HuH-7 (cell line): Measurements from ENCODE around the gene STRADA.

Experiments used
- DNase-seq: peaks from one replicate; pipeline ENCODE4 v3.0.0; 2011; ENCODE audit warnings: low spot score

The STRADA gene

DNA sequence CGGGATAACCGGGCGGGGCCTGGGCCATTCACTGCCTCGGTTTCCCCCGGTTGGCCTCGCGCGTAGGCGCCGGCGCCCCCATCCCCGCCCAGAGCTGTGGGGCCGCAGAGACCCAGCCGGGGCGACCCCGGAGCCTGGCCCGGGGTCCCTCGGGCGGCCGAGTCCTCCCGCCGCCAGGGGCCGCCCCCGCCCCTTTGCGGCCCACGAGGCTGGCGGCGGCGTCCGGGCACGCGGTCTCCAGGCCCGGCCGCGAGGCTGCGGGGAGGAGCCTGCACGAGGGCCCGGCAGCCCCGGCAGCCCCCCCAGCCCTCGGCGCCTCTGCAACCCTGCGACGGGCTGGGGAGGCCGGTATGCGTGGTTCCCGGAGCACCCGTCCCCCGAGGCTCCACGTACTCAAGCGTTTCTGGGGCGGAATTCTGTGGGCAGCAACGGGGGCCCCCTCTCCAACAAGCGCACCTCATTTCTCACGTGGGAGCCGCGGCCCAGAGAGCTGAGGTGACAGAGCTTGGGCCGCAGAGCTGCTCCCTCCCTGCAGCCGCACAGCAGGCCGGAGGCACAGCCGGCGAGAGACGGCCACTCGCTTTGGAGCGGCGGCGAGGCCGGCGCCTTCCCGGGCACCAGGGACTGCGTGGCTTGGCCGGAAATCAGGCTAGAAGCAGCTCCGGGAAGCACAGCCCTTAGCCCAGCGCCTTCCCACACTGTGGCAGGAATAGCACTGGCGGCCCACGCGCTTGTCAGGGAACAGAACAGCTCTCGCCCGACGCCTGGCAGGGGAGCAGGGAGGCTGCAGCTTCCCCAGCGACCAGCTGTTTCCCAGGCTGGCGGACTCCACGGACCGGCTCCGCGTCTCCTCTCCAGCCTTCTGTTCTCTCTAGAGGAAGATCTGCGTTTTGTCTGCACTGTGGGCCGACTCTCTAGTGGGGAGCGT is 40.8 kb downstream of the STRADA start:
- no peak for DNase-seq

DNA sequence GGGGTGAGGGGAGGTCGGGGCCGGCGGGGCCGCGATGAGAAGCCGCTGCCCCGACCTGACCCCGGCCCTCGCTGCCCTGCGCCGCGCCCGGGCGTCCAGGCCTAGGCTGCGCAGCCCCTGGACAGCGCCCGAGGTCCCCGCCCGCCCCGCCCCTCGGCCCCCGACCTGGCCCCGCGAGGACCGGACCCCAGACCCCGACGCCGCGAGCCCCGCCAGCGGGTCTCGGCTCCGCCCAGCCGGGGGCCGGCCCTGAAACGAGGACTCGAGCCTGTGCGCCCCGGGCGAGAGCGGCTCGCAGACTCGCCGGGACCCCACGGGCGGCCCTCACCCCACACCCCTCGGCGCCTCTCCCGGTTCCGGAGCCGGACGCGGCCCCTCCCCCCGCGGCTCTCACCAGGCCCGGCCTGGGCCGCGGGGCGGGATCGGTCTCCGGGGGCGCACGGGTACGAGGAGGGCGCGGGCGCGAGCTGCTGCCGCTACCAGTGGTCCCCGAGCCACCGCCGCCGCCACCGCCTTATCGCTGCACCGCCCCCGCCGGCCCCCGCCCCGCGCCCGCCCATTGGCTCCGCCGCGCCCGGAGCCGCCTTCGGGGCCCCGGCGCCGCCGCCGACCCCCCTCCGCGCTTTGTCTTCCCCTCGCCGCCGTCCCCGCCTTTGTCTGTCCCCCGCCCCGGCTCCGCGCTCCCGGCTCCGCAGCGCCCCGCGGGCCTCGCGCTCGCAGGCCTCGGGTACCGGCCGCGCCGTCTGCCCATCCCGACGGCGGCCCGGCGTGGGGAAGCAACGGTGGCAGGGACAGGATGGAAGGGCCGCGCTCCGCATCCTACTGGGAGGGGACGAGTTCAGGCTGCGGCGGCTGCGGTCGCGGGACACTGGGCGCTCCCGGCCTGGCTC is 41.7 kb downstream of the STRADA start, which contains the start of gene LIMD2:
Gene LIMD2 (minus strand): TSS at position 488 of the 890 bp plus-strand sequence. CDS start 827 bp downstream, outside the sequence.
- DNase-seq, result peak; percentile 72

DNA sequence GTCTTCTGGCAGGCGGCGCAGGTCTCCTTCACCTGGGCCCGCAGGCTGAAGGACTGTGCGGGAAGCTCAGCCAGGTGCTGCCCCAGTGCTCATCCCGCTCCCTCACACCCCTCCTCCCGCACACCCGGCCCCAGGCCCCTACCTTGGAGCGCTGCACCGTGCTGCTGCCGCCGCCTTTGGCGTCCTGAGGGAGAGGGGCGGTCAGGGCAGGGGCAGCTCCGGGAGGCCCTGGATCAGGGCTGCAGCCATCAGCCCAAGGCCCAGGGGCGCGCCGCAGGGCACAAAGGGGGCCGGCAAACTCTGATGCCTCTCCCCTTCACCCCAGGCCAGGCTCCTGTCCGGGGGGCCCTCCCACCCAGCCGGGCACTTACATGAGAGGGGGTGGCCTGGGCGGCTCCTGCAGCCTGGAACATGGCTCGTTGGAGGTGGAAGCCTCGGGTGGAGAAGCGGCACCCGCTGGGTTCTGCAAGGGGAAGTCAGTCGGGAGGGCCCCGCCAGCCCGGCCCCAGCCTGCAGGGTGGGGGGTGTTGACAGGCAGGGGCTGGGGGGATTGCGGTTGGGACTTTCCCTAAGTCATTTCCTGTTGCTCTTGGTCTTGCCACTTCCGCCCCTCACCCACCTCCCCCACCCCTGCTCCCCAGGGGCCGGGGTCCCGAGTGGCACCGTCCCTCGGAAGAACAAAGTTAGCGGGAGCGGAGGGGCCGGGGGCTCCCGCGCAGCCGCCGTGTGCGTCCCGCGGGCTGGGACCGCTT is 42.5 kb downstream of the STRADA start:
- DNase-seq, result peak; percentile 69

DNA sequence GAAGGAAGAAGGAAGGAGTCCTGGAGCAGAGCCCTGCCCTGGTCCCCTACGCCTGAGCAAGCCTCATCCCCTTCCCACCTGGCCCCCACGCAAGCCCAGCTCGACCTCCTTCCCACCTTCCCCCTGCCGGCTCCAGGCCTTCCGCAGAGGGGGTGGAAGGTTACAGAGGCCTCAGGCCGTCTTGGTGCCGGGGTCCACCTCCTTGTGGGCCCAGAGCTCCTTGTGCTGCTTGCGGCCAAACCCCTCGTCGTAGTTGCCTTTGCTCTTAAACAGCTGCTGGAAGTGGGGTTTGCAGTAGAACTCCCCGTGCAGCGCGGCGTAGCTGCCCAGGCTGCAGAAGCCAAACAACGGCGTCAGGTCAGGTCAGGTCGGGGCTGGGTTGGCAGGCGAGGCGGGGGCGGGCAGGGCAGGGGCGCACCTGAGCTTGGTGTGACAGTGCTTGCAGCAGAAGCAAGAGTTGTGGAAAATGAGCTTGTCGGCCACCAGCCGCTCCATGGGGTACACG is 43.2 kb downstream of the STRADA start:
- no peak for DNase-seq

DNA sequence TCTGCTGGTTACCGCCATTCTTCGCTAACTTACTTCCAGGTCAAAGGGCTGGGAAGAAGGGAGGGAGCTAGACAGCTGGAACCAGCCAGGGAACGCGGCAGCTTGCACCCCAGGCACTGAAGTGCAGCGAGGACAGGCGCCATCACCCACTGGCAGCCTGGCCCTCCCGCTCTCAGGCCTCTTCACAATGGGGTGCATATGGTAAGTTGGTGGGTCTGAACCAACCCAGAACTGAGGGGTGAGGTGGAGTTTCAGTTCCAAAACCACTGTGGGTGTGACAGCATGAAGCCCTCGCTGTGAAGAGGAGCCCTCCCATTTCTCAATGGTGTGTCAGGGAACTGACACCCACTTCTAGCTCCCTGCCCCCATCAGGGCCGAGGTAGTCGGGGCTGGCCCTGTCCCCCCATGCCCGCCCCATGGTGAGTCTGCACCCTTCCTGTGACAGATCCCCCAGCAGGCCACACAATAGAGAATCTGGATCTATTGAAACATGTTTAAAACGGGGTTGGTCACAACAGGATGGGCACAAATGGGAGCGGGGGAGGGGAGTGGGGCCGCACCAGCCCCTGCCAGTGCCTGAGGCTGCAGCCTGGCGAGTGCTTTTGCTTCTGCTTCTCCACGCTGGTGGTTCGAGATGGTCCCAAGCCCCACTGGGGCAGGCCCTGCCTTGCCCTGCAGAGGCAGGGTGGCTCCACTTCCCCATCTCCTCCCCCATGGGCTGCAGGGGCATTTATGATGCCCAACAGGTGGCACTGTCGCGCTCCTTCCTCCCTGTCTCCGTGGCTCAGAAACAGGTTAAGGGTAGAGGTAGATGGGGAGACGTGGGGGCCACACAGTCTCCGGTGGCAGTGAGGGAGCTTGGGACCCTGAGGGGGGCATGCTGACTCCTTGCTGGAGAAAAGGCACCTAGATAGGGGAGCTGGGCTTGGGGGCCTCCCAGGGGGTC is 44.0 kb downstream of the STRADA start:
- DNase-seq, result peak; percentile 85

DNA sequence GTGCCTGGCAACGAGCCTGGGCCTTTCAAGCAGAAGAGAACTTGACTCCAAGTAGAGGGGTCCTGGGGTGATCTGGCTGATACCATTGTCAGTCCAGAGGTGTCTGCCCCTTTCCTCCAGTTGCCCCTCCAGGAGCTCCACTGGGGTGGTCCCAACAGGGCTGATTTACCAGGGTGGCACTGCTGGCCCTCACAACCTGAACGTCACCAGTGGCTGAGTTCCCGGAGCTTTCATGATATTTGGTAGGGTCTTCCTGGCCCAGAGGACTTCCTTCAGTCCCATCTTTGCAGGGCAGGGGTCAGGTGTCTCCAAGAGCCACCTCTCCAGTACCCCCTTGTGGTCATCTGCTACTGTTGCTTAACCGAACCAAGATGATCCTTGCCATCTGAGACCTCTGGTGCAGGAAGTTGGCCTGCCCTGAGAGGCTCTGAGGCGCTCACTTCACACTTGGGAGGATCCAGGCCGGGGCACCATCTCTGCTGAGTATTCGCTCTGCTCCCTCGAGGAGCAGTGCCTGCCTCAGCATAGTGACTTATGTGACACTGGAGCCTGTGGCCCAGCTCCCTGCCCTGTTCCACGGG is 45.1 kb downstream of the STRADA start:
- DNase-seq, result peak; percentile 73

DNA sequence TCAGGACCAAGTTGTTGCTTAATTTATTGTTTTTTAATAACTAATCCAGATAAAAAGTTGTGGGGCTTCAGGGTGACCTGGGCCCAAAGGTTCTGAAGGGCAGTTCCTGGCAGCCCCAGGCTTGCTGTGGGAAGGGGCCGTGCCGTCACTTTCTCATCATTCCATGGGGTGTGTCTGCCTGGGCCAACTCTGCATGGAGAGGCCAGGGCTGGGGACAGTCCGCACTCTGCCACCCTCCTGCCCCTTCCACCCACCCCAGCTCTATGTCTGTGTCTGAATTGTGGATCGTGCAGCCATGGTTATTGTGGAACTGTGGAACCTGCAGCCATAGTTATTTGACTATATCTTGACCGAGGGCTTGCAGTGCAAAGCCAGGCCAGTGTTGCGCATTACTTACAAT is 45.7 kb downstream of the STRADA start:
- no peak for DNase-seq

DNA sequence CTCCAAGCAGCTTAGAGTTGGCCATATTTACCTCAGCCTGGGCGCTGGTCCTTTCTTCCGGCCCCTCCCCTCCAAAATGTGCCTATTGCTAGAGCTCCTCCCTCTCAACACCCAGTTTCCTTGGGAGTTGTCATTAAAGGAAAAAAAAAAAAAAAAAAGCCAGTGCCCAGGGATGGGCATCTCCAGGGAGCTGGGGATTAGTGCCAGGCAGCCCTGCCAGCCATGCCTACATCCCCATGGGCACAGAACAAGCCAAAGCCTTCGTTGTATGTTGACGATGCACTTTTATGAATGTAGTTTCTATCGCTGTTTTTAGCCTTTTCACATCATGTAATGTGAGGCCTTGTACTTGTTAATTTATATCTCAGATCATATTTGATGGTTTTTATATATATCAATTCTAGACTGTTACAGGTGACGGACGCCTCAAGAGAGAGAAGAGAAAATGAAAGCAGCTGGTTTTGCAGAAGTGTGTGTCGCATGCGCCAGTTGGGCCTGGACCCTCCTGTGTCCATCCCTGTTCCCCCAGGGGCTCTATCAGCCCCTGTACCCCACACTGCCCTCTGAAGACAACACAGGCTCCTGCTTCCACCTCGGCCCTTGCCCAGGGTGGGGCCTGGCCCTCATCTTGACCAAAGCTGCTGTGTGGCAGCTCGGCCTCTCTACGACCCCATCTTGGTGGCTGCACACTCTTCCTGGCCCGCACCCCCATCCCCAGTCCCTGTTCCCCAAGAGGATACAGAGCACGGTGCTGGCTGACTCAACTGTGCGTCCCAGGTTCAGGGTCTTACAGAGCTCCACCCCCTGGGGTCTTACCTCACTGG is 46.4 kb downstream of the STRADA start:
- DNase-seq, result no peak

DNA sequence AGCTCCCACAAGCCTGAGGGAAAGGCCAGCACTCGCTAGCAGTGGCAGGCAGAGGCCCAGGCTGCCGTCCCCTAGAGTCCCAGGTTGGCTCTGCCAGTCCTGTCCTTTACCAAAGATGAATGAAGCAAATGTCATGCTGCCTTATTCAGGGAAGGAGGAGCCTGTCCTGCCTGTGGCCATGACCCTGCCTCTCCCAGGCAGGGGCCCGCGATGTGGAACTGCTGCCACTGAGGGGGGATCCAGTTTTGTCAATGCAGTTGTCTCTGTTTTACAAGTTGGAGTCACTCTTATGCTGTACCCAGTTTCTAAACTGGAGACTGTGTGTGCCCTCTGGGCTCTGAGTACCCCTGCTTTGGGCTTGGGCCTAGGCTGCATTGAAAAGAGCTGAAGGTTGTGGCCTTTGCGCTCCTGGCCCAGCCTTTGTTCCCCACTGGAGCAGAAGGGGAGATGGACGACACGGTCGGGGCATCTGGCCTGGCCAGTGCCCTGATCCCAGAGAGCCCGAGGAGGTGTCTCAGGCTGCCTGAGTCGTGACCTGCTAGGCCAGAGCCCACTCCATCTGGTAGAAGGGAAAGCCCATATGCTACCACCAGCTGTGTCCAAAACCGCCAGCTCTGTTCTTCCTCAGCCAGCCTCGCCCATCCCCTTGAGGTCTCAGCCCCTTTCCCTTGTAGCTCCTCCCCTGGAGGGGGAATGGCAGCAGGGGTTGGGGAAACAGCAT is 47.2 kb downstream of the STRADA start:
- no peak for DNase-seq

DNA sequence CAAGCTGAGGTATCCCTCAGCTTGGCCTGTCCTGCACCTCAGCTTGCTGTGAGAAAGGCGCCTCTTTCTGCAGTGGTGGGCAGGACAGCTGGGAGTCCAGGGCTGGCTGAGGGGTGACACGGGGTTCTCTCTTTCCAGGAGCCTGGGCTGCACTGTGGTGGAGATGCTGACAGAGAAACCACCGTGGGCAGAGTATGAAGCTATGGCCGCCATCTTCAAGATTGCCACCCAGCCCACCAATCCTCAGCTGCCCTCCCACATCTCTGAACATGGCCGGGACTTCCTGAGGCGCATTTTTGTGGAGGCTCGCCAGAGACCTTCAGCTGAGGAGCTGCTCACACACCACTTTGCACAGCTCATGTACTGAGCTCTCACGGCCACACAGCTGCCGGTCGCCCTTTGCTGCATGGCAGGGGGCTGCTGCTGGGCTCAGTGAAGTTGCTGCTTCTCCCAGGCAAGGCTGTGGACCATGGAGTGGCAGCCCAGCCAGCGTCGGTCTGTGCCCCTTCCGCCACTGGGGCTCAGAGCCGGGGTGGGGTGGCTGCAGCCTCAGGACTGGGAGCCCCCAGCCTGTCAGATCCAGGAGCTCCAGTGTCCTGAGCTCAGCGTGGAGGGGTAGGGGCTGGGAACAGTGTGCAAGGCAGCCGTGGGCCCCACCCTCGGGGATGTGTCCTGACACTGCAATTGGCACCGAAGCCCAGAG is 48.0 kb downstream of the STRADA start:
- DNase-seq, result no peak

DNA sequence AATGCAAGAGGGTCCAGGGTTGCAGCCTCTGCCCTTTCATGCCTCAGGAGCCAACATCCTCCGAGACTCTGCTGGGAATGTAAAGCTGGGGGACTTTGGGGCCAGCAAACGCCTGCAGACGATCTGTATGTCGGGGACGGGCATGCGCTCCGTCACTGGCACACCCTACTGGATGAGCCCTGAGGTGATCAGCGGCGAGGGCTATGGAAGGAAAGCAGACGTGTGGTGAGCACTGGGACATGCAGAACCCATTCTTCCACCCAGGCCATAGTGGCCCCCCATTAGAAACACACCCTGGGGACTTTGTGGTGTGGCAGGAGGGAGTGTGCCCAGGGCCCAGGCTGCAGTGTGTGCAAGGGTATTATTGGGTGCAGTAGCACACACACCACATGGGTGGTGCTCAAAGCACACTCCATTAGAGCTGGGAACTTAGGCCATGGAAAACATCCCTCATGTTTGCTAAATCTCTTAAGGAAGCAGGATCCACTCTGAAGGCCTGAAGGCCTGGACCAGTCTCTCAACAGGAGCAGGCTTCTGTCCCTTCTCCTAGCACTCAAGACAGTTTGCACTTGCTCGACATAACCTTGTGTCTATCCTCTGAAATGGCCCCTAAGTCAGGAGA is 49.3 kb downstream of the STRADA start:
- no peak for DNase-seq

DNA sequence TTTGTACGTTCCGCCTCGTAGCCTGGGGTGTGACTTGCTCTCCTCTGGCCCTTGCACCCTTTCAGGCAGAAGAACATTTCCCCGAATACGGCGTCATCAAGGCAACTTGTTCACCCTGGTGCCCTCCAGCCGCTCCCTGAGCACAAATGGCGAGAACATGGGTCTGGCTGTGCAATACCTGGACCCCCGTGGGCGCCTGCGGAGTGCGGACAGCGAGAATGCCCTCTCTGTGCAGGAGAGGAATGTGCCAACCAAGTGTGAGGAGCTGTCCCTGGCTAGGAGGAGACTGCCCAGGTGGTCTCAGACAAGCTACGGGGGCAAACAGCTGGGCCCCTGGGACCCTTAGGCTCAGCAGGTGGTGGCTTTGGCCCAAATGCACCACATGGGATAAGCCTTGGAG is 52.1 kb downstream of the STRADA start:
- DNase-seq, result no peak

DNA sequence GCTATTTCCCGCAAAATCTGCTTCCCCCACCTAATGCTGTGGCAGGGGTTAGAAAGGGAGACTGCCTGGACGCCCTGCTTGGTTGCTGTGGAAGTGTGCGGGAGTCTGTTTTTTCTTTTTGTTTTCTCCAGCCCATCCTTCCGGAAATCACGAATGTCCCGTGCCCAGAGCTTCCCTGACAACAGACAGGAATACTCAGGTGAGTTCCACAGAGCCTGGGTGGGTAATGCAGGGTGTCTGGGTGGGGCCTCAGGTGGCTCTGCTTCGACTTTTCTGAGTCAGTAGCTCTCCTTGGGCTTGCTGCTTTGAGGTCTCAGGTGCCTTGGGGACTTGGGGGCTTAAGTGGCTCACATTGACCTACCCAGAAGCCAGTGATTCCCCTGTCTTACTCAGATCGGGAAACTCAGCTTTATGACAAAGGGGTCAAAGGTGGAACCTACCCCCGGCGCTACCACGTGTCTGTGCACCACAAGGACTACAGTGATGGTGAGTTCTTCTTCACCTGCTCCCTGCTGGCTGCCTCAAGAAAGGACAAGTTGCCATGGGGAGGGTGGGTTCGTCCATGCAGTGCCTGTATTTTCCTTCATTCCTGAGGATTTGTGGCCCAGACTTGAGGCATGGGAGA is 53.1 kb downstream of the STRADA start:
- DNase-seq, result no peak

DNA sequence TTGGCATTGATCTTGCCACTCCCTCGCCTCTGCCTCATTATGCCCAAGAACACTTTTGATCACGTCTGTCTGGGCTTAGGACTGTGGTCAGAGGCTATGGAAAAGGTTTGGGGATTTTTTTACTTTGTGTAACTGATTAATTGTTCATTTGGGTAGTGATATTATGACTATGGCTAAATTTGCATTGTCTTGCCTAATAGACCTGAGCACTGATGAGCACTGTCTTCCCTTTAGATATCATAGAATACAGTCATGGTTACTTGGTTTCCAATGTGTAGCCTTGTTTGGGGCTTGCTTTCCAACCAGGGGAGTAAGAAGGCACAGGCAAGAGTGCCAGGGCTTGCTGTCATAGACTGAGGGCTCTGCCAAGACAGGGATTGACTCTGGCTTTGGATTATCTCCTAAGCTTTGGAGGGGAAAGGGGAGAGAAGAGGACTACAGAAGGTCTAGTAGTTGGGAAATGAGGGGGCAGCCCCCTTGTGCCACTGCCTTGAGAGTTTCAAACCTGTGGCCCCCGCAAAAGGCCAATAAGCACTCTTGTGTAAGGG is 55.4 kb downstream of the STRADA start:
- no peak for DNase-seq

DNA sequence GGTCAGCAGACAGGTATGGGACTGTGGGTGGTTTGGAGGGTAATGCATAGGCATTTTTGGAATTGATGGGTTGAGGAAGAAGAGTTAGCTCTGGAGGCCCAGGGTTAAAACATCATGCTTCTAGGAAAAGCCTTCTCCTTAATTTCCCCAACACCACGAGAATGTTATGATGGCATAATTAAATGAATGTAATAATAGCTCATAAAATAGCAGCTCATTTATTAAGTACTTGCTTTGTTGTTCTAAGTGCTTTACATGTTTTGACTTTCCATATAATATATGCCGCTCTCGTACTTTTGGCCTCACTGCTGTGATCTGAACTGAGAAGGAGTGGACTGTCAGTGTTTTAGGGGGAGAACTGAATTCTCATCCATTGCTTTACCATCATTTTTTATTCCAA is 56.0 kb downstream of the STRADA start:
- no peak for DNase-seq

DNA sequence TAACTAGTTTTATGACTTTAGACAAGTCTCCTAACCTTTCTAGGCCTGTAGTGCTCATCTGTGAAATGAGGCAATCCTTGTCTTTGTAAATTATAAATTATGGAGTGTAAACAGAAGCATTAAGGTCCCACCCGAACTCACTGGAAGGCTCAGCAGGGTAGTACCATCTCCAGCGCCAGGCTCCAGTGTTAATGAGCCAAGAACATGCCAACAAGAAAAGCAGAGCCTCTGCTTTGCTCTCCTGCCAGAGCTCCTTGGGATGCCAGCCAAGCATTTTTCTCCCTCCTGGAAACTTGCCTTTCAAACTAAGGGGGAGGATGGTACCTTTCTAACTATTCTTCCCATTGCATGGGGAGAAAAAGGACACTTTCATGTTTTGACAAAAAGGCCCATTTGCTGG is 56.6 kb downstream of the STRADA start:
- no peak for DNase-seq

DNA sequence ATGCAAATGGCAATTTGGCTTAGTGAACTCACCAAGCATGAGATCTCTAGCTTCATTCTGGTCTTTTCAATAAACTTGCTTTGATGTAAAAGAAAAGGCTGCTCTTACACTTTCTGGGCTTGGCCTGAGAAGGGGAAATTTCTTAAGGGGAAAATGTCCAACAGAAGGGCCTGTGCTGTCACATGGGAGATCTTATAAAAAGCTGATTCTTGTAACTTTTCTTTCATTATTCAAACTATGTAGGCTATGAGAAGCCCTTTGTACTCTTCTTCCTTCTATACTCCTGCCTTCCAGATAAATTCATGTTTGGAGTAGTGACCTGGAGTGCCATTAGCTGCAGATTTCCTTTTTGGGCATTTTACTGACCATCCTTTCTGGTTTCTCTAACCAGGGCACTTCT is 58.6 kb downstream of the STRADA start:
- DNase-seq, result no peak
